ENCODE measurements around the gene STK35.
"Not testable (repeated sequence)": the region's sequence is repeated elsewhere in the genome, so short reads cannot be mapped to it uniquely, and the experiment has no call there.

Gene STK35

DNA sequence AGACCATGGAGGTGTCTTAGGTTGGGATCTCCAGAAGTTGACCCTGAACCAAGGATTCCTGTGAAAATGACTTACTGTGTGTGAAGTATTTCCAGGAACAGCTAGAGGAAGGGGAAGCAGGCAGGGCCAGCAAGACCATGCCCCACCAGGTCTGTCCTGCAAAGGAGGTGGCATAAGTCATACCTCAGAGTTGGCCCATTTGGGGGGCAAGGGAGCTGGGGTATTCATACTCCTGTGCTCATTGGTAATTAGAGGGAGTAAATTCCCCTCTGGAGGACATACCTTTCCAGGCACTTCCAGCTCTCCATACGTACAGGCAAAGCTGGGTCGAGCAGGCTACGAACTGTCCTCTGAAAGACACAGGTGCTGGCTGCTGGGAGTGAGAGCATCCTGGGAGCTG, 72.4 kb downstream of the STK35 start:
- Histone ChIP-seq H3K27ac (no peak overlapping the region), H3K4me3 (no peak overlapping the region)

DNA sequence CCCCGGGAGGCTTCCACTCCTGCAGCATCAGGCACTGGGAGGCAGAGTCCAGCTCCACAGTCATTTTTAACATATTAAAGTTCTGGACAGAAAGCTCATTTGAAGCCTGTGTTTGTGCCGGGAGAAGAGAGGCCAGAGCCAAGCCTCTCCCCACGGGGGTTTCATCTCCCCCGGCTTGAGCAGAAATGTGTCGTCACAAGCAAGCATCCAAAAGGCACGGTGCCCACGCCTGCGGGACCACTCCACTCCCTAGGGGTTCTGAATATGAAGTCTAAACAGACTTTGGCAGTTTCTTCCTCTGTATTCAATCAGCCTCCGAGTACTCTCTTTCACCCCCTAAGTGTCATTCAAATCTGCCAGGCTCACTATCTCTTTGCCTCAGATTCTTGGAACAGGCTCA, 75.3 kb downstream of the STK35 start:
- Histone ChIP-seq H3K27ac (no peak overlapping the region), H3K4me3 (no peak overlapping the region)

DNA sequence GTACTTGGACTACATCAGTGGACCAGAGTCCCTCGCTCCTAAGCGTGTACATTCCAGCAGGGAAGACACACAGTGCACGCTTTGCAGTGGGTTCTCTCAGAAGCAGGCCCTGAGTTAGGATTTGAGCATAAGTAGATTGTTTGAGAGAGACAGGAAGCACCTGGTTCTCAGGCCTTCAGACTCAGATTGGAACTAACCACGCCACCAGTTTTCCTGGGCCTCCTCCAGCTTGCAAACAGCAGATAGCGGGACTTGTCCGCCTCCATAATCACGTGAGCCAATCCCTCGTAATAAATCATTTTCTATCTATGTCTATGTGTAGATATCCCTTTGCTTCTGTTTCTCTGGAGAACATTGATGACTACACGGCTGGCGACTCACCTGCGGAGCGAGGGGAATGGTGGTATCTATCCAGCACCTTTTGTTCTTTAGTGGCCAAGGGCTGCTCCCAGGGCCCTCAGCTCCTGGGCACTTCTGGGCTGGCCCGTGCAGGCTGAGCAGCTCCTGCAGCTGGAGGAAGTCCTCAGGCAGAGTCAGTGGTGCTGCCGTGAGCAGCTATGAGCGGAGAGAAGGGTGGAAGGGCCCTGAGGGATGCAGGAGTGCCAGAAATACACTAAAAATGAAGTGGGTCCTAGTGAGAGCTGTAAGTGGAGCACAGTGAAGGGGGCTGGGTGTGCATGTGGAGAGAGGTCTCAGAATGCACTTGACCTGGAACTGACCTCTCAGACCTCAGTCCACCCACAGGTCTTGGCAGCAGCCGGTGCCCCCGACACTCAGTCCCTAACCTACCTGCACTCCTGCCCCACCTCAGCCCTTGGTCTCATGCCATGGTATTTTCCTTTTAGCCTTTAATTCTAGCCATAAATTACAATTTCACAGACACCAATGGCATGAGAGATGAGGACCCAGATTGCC, 76.9 kb downstream of the STK35 start:
- Histone ChIP-seq H3K4me3 (no peak overlapping the region), H3K27ac (no peak overlapping the region)

GRCh38 chr20:2179233-2179580, 77.6 kb downstream of the STK35 start:
- no peak overlapping the region for H3K4me3 ChIP-seq
- H3K27ac ChIP-seq = no peak overlapping the region

DNA sequence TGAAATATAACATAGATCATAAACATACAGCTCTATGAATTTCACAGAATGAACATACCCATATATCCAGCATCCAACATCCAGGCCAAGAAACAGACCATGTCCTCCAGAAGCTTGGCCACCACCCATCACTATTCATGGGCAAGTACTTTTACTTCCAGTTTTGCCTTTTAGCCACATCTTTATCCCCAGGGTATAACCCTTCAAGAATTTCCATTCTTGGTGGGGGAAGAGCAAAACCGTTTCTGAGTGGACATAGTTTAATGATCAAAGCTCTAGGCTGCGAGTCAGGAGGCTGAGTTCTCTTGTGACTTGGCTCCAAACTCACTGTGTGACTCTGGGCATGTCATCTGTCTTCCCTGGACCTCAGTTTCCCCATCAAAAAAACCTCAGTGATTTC, 78.3 kb downstream of the STK35 start:
- Histone ChIP-seq H3K27ac (no peak overlapping the region), H3K4me3 (no peak overlapping the region)

GRCh38 chr20:2183381-2183780, 81.8 kb downstream of the STK35 start:
- Histone ChIP-seq H3K27ac (no peak overlapping the region), H3K4me3 (no peak overlapping the region)

GRCh38 chr20:2184933-2185332, 83.3 kb downstream of the STK35 start:
- H3K4me3 ChIP-seq = not testable (repeated sequence)

DNA sequence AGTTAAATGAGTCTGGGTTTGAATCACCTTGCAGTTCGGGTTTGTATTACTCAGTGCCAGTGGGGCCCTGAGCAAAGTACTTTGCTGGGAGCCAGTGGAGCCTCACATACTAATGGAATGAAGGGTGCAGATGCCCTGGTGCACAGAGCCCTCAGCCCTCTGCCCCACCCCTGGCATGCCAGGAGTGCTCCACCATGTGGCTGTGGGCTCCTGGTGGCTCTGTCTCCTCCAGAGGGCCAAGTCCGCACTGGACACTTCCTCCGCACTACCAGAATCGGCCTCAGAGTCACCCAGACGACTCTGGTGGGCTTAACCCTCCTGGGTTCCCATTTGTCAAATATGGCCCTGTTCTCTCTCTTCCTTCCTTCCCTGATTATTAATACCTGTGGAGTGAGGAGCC, 94.0 kb downstream of the STK35 start:
- Histone ChIP-seq H3K27ac (no peak overlapping the region), H3K4me3 (no peak overlapping the region)

More at GRCh38 chr20:2184933-2185332, 83.3 kb downstream of the STK35 start:
- H3K27ac ChIP-seq = not testable (repeated sequence)

- H3K4me3 ChIP-seq = no peak overlapping the region
- H3K27ac ChIP-seq = no peak overlapping the region
Measured at GRCh38 chr20:2197166-2197565, 95.5 kb downstream of the STK35 start.
